NCI-H187 (cell line): ENCODE measurements around the gene TIAM2.
"Not testable (repeated sequence)": the region's sequence is repeated elsewhere in the genome, so short reads cannot be mapped to it uniquely, and the experiment has no call there.

Source experiments
- DNase-seq, 2 experiments: peaks; one replicate each; lab custom pipeline; 2025; lab: John Stamatoyannopoulos, UW

TIAM2 gene

DNA sequence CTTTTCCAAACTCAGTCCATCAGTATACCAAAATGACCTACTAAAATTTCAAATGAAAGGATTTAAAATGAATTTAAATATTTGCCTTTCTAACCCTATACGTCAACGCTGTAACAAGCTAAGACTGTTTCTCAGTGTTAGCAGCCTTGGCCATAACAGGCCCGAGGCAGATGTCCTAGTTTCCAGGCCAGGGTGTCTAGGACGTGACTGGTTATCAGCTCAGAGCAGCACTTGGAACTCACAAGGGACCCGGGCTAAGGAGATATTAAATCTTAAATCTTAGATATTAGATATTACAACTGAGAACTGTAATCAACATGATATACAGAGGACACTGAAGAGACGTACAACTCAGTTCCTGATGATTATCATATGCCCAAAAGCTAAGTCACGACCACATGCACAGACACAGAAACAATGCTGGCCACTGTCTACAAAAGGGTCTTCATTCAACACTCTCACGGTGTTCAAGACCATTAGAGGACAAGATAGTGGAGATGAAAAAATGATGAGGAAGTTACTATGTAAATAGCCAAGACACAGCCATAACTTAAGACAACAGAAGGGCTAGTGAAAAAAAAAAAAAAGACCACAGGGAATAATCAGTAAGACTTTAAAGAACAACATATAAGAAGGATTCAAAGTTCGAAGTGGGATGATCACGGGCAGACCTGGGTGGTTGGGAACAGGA lies 268.4 kb downstream of the TIAM2 start, which contains the start of gene CLDN20:
CLDN20 (plus strand) TSS at position 641 of the 691 bp plus-strand sequence. CDS start 11,707 bp downstream, outside the sequence.
- no peak for DNase-seq

- DNase-seq = no peak
Observed at GRCh38 chr6:155264693-155265320, 269.7 kb downstream of the TIAM2 start.

- DNase-seq = no peak
Observed at GRCh38 chr6:155265843-155266535, 270.9 kb downstream of the TIAM2 start.

DNA sequence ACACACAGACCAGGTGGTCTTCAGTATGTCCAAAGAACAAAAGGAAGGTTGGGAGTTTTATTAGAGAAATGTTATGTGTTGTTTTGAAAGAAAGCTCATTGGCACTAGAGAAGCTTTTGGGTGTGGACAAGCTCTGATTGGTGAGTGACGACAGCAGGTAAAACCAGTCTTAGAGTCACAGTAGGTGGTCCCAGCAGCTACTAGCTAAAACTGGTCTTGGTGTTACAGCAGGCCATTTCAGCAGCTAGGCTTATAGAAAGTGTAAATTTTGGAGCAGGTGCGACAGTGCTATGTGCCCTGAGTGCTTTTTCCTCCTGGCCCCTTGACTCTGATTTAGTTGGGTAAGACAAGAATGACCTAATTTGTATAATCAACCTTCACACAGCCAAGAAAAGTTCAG lies 272.3 kb downstream of the TIAM2 start:
- DNase-seq = no peak

GRCh38 chr6:155268088-155268867 lies 273.2 kb downstream of the TIAM2 start:
- not testable (repeated sequence) for DNase-seq

DNA sequence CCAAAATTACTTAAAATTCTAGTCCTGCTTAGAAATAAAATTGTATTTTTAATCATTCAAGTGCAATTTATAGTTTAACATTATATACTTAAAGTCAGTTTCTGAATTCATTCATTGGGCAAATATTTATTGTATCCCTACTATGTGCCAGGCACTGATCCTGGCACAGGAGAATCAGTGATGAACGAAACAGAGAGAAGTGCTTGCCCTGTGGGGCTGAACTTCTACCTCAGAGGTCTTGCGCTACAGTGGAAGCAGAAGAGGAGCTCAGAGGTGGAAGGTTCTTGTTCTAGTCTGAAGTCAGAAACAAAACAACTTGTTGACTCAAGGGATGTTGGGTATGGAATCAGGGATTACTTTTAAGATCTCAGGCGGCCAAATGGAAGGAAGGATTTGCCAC lies 274.6 kb downstream of the TIAM2 start:
- DNase-seq = no peak

DNA sequence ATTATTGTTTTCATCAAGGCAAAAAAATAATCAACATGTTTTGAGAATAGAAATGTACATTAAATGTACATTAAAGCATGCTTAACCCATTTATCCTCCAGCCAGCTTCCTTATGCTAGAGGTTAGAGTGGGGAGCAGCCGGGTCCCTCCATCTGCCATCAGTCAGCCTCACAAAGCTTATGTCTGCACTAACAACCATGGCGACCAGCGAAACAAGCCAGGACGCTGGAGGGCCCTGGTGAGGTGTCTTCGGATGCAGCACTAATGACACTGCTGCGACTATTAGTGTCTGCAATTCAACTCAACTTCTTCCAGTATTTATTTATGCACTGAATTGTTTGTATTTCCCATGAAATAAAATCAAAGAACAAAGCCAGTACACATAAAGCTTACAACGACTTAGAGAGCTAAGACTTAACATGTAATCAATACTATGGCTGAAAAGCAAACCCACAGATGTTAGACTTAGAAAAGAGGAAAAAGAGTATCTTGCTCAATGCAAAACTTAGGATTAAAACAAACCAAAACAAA lies 275.5 kb downstream of the TIAM2 start:
- no peak for DNase-seq

DNA sequence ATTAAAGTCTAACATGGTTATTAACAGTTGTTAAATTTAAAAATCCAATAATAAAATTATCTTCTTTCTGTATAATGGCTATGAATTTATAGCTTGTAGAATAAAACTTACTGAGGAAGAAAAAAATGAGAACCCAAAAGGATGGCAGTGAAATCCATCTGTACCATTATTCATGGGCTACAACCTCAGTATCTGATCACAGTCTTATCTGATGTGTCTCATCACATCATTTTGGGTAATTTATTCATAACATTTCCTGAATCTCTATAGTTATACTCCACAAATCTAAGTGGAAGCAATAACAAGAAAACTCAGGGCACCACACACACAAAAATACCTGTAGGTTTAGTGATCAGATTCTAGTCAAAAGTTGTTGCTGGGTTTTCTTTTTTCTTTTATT lies 276.0 kb downstream of the TIAM2 start:
- no peak for DNase-seq

GRCh38 chr6:155272353-155273232 lies 277.5 kb downstream of the TIAM2 start:
- DNase-seq = no peak

DNA sequence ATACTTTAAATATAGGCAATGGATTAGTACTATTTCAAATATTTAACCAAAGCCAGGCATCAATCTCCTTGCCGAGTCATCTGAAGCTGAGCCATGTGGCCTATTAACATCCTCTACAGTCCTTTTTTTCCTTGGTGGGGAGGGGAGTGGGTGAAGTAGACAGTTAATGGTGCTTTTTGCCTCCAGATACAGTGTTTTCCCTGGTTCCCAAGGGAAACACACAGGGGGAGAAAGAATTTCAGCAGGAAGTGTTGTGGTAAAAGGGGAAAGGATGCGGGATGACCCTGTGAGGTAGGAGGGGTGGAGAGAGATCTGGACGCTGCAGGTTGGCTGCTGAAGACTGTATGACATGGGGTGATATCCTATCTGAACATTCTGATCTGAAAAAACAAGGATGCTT lies 278.3 kb downstream of the TIAM2 start:
- DNase-seq = no peak

GRCh38 chr6:155274106-155274505 lies 279.0 kb downstream of the TIAM2 start:
- DNase-seq = no peak

DNA sequence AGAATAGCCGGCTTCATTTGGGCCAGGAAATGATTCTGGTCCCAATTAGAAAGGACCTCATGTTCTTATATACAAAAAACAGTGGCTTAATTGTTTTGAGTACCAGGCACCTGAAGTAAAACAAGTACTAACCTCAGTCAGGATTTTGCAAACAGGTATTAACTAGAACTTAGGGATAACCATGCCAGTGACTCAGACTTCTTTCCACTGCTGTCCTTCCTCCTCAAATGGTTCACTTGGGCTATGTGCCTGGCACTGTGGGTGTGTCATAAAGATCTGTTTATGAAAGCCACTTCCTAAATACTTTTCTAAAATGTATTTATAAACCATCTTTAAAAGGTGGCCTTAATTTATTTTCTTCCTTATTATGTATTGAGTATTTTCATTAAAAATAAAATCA lies 279.4 kb downstream of the TIAM2 start:
- DNase-seq = no peak

DNA sequence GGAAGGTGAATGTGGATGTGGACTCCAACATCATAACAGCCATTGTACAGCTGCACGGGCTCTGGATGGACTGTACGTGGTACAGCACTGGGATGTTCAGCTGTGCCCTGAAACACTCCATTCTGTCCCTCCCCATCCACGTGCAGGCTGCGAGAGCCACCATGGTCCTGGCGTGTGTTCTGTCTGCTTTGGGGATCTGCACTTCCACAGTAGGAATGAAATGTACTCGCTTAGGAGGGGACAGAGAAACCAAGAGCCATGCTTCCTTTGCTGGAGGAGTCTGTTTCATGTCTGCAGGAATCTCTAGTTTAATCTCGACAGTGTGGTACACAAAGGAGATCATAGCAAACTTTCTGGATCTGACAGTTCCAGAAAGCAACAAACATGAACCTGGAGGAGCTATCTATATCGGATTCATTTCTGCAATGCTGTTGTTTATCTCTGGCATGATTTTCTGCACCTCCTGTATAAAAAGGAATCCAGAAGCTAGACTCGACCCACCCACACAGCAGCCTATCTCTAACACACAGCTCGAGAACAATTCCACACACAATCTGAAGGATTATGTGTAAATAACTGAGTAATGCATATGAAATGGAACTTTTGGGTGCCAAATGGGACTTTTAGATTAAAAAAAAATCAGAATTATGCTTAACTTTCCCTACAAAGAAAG lies 280.8 kb downstream of the TIAM2 start:
- DNase-seq = no peak

- no peak for DNase-seq
Observed at GRCh38 chr6:155276638-155277037, 281.5 kb downstream of the TIAM2 start.

GRCh38 chr6:155278319-155279049 lies 283.4 kb downstream of the TIAM2 start:
- no peak for DNase-seq

DNA sequence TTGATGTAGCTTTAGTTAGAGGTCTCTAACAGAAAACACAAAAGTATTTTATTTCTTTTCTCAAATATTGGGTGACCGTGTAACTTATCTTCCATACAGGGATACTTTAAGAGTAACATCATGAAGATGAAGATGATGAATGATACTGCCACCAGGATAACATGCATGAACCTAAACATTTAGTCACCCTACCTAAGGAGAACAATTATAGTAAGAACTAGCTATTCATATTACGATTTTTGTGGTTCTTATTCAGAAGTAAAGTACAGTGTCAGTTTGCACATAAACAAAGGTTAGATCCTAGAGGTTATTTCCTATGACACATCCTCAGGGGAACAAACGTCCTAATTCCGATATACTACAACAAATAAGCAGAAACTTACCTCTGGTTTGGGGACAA lies 289.7 kb downstream of the TIAM2 start:
- DNase-seq = no peak

- no peak for DNase-seq
Observed at GRCh38 chr6:155287762-155288161, 292.6 kb downstream of the TIAM2 start.

- DNase-seq = no peak
Observed at GRCh38 chr6:155290491-155290890, 295.4 kb downstream of the TIAM2 start.

DNA sequence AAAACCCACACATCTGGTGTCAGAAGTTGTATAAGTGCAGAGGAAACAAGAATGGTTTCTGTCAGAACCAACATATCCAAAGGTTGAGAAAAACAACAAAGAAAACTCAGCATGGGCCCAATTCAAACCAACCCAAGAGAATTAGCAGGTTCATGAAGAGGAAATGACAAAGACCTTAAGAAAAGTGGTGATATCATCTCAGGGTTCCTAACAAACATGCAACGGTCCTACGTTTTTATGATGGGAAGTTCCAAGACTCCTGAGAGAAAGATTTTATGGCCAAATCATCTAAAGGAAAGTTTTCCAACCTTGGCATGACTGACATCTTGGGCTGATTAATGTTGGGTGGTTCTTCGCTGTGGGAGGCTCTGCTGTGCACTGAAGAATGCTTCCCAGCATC lies 296.2 kb downstream of the TIAM2 start:
- no peak for DNase-seq

DNA sequence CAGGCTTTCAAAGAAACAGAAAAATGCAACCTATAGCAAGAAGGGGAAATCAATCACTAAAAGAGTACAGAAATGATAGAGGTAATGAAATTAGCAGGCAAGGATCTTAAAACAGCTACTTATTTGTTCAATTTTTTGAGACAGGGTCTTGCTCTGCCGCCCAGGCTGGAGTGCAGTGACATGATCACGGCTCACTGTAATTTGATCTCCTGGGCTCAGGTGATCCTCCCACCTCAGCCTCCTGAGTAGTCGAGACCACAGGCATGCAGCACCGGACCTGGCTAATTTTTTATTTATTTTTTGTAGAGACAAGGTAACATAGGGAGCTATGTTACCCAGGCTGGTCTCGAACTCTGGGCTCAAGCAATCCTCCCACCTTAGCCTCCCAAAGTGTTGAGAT lies 297.6 kb downstream of the TIAM2 start:
- no peak for DNase-seq
